GM19328 (cell line): ENCODE data around the gene ADAMTSL3.
"Not testable (repeated sequence)": the region's sequence is repeated elsewhere in the genome, so short reads cannot be mapped to it uniquely, and the experiment has no call there.

ENCODE experiments used
- ATAC-seq: cut with Tn5 transposase; IDR thresholded peaks from one replicate; pipeline ENCODE4 v1.9.1; 2021; ENCODE audit warnings: mild to moderate bottlenecking, moderate library complexity; ENCODE audit not compliant: unreplicated experiment

Gene ADAMTSL3

GRCh38 chr15:83955806-83956265 lies 301.9 kb downstream of the ADAMTSL3 start:
- peak; percentile 98 for ATAC-seq

- ATAC-seq, result no peak
These were observed 303.0 kb downstream of the ADAMTSL3 start for GRCh38 chr15:83956887-83957286.

DNA sequence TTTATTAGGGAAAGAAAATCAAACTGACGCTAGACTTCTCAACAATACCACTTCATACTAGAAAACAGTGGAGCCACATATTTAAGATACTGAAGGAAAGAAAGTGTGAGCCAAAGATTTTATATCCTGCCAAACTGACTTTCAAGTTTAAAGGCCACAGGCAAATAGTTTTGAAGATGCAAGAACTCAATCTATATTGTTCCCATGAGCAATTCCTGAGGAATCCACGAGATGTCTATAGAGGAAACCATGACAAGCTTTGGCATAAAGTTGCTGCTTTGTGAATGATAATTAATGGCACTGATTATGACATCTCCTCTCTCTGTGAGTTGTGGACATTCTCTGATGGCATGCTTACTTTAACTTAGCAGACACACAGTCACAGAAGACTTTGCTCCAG lies 305.6 kb downstream of the ADAMTSL3 start:
- ATAC-seq, result no peak

DNA sequence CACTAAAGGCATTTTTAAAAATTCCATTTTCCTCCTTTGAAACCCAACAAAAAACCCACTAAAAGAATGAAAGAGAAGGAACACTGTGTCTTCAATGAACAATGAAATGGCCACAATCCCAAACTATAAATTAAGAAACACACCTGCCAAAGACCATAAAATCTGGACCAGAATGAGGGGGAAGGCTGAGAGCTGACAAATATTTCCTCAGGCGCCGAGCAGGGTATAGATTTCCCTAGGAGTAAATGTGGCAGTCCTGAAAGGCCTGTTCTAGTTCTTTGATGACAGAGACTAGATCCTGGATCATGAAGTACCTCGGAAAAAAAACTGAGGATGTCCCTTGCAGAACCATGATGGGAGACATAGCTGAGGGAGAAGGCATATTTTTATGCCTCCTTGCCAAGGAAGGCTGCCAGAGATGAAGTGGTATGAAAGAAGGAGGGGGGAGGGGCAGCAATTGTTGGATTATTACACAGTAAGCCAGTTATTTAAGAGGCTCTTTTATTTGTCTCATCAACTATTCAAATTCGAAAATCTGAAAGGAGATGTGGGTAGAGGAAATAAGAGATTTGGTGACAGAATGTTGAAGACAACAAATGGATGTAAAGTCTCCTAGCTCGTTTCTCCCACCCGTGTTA lies 306.4 kb downstream of the ADAMTSL3 start:
- no peak for ATAC-seq

DNA sequence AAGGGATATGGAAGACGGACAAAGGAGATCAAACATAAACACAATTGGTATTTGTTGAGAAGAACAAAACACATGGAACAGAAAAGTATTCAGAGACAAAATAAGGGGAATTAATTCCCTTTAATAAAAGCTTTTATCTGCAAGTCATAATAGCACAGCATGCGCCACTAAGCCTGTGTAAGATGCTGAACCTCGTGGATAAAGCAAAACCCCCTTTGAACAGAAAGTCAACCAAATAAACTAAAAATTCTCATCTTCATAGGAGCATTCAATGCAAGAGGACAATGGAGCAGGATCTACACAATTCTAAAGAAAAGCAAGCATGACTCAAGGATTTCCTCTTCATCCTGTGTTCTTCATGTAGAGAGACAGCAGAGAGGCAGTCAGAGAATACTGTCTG lies 307.4 kb downstream of the ADAMTSL3 start:
- no peak for ATAC-seq

DNA sequence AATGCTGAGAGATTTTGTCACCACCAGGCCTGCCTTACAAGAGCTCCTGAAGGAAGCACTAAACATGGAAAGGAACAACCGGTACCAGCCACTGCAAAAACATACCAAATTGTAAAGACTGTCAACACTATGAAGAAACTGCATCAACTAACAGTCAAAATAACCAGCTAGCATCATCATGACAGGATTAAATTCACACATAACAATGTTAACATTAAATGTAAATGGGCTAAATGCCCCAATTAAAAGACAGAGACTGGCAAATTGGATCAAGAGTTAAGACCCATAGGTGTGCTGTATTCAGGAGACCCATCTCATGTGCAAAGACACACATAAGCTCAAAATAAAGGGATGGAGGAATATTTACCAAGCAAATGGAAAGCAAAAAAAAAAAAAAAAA lies 311.0 kb downstream of the ADAMTSL3 start:
- not testable (repeated sequence) for ATAC-seq

- ATAC-seq, result no peak
These were observed 316.5 kb downstream of the ADAMTSL3 start for GRCh38 chr15:83970295-83970890.

DNA sequence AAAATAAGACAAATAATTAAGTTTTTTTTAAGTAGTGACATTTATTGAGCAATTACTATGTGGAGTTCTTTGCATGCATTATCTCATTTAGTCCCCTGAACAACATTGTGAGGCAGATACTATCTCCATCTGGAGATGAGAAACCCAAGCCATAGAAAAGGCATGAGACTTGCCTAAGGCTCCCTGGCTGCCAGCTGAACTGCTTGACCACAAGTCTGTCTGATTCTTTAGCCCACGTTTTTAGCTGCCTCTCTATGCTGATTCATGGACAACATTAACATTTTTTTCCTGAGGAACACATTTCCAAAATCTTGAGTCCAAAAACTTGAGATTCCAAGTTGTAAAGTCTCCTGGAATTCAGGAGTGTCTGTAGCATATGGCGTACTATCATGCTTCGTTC lies 318.1 kb downstream of the ADAMTSL3 start:
- ATAC-seq, result no peak

GRCh38 chr15:83973816-83974215 lies 319.9 kb downstream of the ADAMTSL3 start:
- ATAC-seq, result no peak

GRCh38 chr15:83977992-83978391 lies 324.1 kb downstream of the ADAMTSL3 start:
- no peak for ATAC-seq

DNA sequence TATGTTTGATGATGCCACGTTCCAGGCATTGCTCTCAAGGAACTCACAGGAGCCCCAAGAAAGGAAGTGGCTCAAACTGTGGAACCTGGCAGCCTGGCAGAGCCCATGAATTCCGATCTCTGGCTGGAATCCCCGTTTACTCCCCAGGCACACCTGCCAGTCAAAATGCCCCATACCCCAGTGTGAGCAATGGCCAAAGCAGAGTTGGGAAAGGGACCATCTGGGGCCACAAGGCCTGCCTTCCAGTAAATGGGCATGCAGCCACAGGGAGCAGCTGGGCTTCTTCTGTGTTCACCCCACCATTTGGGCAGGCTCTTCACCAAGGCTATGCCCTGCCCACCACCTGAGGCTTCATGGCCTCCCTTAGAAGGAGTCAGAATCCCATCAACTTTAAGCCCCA lies 324.7 kb downstream of the ADAMTSL3 start:
- no peak for ATAC-seq

- ATAC-seq, result no peak
These were observed 326.7 kb downstream of the ADAMTSL3 start for GRCh38 chr15:83980637-83981036.

DNA sequence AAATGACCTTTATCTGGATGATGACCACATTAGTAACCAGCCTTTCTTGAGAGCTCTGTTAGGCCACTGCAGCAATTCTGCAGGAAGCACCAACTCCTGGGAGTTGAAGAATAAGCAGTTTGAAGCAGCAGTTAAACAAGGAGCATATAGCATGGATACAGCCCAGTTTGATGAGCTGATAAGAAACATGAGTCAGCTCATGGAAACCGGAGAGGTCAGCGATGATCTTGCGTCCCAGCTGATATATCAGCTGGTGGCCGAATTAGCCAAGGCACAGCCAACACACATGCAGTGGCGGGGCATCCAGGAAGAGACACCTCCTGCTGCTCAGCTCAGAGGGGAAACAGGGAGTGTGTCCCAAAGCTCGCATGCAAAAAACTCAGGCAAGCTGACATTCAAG lies 328.8 kb downstream of the ADAMTSL3 start:
- ATAC-seq, result no peak

DNA sequence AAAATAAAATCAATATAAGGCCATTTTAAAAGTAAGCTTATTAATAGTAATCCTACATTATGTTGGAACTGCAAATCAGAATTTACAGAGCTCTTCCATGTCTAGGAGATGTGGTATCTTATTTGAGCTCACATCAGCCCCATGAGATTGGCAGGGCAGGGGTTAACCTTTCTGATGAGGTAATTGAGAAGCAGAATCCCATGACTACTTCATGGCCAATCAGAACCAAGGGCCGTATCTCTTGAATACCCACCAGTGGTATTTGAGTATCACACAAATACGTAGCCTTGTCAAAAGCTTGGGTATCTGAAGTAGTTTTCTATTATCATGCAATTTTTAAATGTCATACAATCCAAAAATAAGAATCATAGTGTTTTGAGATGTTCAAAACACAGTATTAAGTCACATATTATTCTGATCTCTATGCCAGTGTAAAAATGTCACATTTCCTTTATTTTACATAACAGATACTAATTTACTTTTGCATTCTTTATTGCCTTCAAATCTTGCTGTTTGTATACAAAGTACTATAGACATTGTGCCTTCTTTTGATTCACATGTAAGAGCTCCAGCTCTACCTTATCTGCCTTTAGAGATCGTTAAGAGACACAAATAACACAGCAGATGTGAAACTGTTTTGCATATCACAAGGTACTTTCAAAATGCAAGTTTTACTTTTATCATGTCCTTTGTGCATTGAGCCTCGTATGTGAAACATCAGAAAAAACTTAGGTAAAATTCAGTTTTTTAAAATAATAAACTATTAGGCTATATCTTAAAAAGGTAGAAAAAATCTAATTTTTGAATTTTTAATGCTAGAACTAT lies 329.9 kb downstream of the ADAMTSL3 start:
- ATAC-seq, result peak; percentile 81

DNA sequence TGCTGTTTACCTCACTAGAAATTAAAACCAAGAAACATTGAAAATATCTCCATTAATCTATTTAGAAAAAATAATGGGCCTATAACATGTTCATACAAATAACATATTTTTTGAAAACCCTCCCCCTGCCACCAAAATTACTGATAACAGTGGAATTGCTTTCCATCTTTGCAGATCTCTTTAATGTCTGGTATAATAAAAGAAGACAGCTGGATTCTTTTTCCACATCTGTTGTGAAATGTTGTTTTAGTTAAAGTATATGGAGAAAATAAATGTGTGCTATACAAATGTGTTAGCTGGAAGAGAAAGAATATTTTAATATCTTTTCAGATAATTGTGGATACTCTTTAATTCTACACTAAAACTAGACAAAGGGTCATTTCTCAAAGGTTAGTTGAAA lies 330.7 kb downstream of the ADAMTSL3 start:
- no peak for ATAC-seq

DNA sequence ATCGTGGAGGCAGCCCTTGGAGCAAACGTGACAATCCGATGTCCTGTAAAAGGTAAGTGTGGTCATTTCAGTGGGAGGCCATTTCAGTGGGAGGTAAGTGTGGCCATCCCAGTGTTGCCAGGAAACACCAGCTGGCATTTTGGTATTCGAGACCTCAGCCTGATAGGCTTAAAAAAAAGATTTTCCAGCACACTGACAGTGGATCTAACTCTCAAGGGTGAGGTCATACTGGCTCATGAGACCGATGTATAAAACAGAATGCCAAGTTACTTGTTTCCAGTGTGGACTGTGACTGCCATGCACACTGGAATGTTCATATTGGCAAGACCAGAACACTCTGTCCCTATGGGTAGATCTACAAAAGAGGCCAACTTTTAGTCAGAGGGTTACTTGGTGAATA lies 337.2 kb downstream of the ADAMTSL3 start:
- no peak for ATAC-seq

DNA sequence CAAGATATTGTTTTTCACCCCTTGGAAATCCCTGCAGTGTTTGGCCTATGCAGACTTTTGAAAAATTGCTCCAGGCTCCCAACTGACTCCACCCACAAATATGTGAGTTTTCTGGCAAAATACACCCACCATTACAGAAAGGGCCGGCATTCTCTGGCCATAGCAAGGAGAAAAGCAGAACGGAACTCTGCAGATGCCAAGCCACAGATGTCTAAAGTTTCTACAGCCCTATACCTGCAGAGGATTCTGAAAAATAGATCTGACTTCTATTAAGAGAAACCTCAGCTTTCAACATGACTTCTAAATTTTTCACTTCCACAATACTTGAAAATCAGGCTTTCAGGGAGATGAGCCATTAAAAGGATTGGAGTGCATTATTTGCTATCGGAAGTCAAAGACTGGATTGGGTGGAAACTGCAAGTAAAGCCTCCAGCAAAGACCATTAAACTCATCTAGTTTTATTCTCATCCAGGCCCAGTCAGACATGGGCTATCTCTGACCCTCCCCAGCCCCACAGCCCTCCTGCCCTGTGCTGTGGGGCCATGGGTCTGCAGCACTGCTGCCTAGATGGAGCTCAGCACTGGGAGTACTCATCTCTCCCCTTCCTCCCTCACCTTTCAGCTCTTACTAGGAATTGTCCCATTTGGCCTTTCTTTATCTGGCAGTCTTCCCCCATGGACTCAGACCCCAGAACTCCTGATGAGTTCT lies 338.6 kb downstream of the ADAMTSL3 start:
- no peak for ATAC-seq

- no peak for ATAC-seq
These were observed 339.7 kb downstream of the ADAMTSL3 start for GRCh38 chr15:83993591-83993990.

DNA sequence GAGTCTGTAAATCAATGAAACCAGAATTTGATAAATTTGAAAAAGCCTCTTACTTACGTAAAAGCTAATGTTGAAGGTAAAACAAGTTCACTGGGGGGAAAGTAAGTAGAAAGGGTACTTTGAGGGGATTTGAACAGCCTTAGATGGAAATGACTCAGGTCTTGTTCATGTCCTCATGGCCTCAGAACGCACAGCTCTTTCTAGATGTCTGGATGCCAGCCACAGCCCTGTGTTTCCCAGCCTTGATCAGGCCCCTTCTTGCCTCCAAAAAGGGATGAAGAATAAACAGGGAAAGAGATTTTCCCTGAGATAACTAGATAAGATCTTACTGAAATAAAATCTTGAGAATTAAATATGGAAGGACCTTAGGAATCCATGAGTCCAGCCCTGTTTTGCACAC lies 344.6 kb downstream of the ADAMTSL3 start:
- no peak for ATAC-seq

DNA sequence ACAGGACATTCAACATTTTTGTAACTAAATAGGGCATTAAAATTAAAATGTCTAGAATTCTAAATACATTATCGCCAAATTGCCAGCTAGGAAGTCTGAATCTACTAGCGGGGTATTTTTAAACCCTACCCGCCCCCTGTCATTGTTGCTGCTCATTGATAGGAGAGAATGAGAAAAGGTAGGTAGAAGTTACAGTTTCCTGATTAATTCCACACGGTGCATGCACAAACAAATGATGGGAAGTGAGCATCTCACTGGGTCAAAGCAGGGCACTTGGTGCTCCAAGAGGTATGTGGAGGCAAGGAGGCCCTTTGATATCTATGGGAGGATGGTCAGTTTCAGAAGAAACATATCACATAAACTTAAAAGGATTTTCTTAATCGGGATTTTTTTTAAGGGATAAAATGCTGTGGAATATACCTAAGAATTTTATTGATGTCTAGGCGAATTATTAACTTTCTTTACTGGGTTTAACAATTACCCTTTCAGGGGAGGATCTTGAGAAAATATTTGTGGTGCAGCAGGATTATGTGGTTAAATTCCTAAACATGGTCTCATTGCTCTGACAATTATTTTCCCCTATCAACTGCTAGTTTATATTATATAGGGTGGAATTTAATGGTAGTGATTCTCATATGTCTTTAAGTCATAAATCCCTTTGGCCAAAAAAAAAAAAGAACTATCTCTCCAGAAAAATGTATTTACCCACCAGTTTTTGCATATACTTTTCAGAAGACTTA lies 345.6 kb downstream of the ADAMTSL3 start:
- ATAC-seq, result no peak

DNA sequence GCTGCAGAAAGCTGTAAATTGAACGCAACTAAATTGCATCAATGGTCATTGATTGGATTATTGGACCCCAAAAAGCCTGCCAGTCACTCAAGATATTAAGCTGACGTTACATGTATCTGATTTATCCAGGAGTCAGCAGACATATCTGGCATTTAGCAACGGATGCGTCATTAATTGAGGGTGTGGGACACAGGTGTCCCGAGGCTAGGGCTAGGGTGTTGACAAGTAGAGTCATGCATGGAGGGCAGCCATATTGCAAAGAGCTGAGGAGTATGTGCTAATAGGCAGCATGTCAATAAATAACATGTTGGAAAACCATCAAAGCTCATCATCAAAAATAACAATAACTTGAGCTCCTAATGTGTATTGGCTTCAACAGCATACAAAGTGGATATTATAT lies 347.1 kb downstream of the ADAMTSL3 start:
- ATAC-seq, result no peak
